Measurements from ENCODE around the gene RABL2B.

- no peak for TF ChIP-seq PATZ1 (CRISPR knock-in tag; IDR thresholded peaks at IDR 0.05; ENCODE audit: borderline replicate concordance)
- no peak for TF ChIP-seq TSHZ2 (CRISPR knock-in tag; IDR thresholded peaks at IDR 0.05)
Measured at GRCh38 chr22:50735739-50736030, 47.8 kb downstream of the RABL2B start.

Data from SK-N-SH treated with all-trans-retinoic acid at 6 μM for 48 hours (cell line).